HepG2 (cell line): Measurements from ENCODE around the gene NT5C2.

ENCODE experiments used
- CSRNP2 ChIP-seq: sonication (generic); formaldehyde crosslinking; conservative IDR thresholded peaks from 2 replicates; pipeline ENCODE4 v1.8.0; 2022; ENCODE audit warnings: low read depth, missing genetic modification reagents
- CTCF ChIP-seq: sonication (generic); formaldehyde crosslinking; IDR thresholded peaks from 2 replicates; pipeline ENCODE4 v1.5.0; 2020; ENCODE audit warnings: mild to moderate bottlenecking, missing genetic modification reagents, moderate library complexity
- GTF3A ChIP-seq: sonication (generic); formaldehyde crosslinking; conservative IDR thresholded peaks from 2 replicates; pipeline ENCODE4 v1.4.0; 2020; ENCODE audit warnings: mild to moderate bottlenecking, missing genetic modification reagents
- KLF16 ChIP-seq, 2 experiments: sonication (generic) in 1 of 2; formaldehyde crosslinking in 1 of 2; IDR thresholded peaks; 2 replicates each; pipeline versions ENCODE4 v1.6.1 to v1.8.0; 2016 to 2023; ENCODE audit warnings: missing genetic modification reagents in 2 of 2, missing compliant biosample characterization in 1 of 2
- REST ChIP-seq, 2 experiments: IDR thresholded peaks; 2 replicates each; pipeline ENCODE4 v1.6.1; 2011 to 2012; ENCODE audit warnings: low read length in 2 of 2, borderline replicate concordance in 1 of 2, low read depth in 1 of 2, mild to moderate bottlenecking in 1 of 2, moderate library complexity in 1 of 2
- TFDP2 ChIP-seq: sonication (generic); formaldehyde crosslinking; IDR thresholded peaks from 2 replicates; pipeline ENCODE4 v1.4.0; 2020; ENCODE audit warnings: missing genetic modification reagents
- ZNF274 ChIP-seq: sonication (generic); formaldehyde crosslinking; IDR thresholded peaks from 2 replicates; pipeline ENCODE4 v1.5.1; 2020; ENCODE audit warnings: mild to moderate bottlenecking, missing genetic modification reagents

GRCh38 chr10:103184615-103185014, 8.5 kb downstream of the NT5C2 start:
- TF ChIP-seq ZNF274 (CRISPR knock-in tag): no peak
- TF ChIP-seq TFDP2: no peak
- no peak for TF ChIP-seq CTCF
- TF ChIP-seq KLF16 (CRISPR knock-in tag; IDR thresholded peaks at IDR 0.05): no peak
- TF ChIP-seq REST (IDR thresholded peaks at IDR 0.05; ENCODE audit: borderline replicate concordance in 1 of 2, low read depth in 1 of 2, low read length in 2 of 2): no peak
- TF ChIP-seq GTF3A (CRISPR knock-in tag): no peak
- TF ChIP-seq CSRNP2 (CRISPR knock-in tag): no peak
